Measurements from ENCODE around the gene LTBP1.

DNA sequence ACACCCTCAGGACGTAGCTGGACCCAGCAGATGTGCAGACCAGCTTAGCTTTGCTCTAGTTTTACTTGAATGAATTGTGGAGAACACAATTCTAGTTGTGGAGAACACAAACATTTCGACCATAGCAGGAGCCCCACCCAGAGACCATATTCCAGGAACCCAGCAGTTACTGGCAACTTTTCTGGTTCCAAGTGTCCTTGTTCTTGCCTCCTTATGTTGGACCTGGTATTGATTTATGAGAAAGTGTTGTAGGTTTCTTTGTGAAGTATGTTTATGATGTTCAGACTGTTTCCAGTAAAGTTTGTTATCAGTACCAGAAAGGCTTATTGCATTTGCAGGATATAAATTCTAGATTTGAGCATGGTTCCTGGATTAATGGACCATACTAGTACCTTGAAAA is 51.0 kb downstream of the LTBP1 start:
- TF ChIP-seq EP300 (IDR thresholded peaks at IDR 0.05), result no peak
- no peak for TF ChIP-seq CTCF (IDR thresholded peaks at IDR 0.05)

Measured in ovary (tissue), 3 donors.